Hepatocyte (in vitro differentiated cells): ENCODE measurements around the gene LSM7. TPM values are rescaled to one million over a fixed set of nuclear protein-coding genes. Genes with fewer than 3 reads are reported as not detected.

Experiments used
- DNase-seq: peaks from one replicate; pipeline ENCODE4 v3.0.0-alpha.2; 2016; ENCODE audit warnings: low spot score
- H2AFZ ChIP-seq: fragments of 200-600 bp; sonication (generic); 2 replicates; pipeline ENCODE4 v1.6.0; 2016; ENCODE audit warnings: antibody characterized with exemption, mild to moderate bottlenecking
- H3K27ac ChIP-seq: fragments of 200-600 bp; sonication (generic); 2 replicates; pipeline ENCODE4 v1.5.1; 2016; ENCODE audit warnings: mild to moderate bottlenecking
- H3K27me3 ChIP-seq: fragments of 200-600 bp; sonication (generic); 2 replicates; pipeline ENCODE4 v1.6.1; 2016
- H3K36me3 ChIP-seq: fragments of 200-600 bp; sonication (generic); replicated peaks from 2 replicates; pipeline ENCODE4 v1.5.1; 2016; ENCODE audit warnings: low read depth; ENCODE audit not compliant: insufficient read depth
- H3K4me1 ChIP-seq: fragments of 200-600 bp; sonication (generic); 2 replicates; pipeline ENCODE4 v1.5.1; 2016; ENCODE audit warnings: mild to moderate bottlenecking, moderate library complexity; ENCODE audit not compliant: insufficient read depth
- H3K4me2 ChIP-seq: fragments of 200-600 bp; sonication (generic); 2 replicates; pipeline ENCODE4 v1.6.0; 2016
- H3K4me3 ChIP-seq: fragments of 200-600 bp; sonication (generic); 2 replicates; pipeline ENCODE4 v1.5.1; 2016; ENCODE audit warnings: mild to moderate bottlenecking
- H3K79me2 ChIP-seq: fragments of 200-600 bp; sonication (generic); 2 replicates; pipeline ENCODE4 v1.6.0; 2017; ENCODE audit warnings: mild to moderate bottlenecking
- H3K9me2 ChIP-seq: fragments of 200-600 bp; sonication (generic); replicated peaks from 2 replicates; pipeline ENCODE4 v1.6.0; 2017; ENCODE audit warnings: mild to moderate bottlenecking; ENCODE audit not compliant: insufficient read depth
- H3K9me3 ChIP-seq: fragments of 200-600 bp; sonication (generic); 2 replicates; pipeline ENCODE4 v1.5.1; 2016; ENCODE audit warnings: low read depth, mild to moderate bottlenecking
- H4K20me1 ChIP-seq: fragments of 200-600 bp; sonication (generic); 2 replicates; pipeline ENCODE4 v1.6.0; 2016; ENCODE audit warnings: mild to moderate bottlenecking; ENCODE audit not compliant: insufficient read depth, poor library complexity, severe bottlenecking
- EZH2 ChIP-seq: fragments of 200-600 bp; sonication (generic); IDR thresholded peaks from 2 replicates; pipeline ENCODE4 v1.6.1; 2016; ENCODE audit warnings: antibody characterized with exemption, mild to moderate bottlenecking, borderline replicate concordance
- EZH2phosphoT487 ChIP-seq: fragments of 200-600 bp; sonication (generic); IDR thresholded peaks from one replicate; pipeline ENCODE4 v1.6.1; 2018; ENCODE audit warnings: antibody characterized with exemption, mild to moderate bottlenecking, low read depth, moderate library complexity; ENCODE audit not compliant: unreplicated experiment, severe bottlenecking
- WGBS: methylation state at CpG from one replicate; pipeline ENCODE4 v1.1.6; 2016; ENCODE audit warnings: low lambda C conversion rate; ENCODE audit errors: missing lambda C conversion rate; 5-methylcytosine and 5-hydroxymethylcytosine counted together
- polyA plus RNA-seq: library from polyadenylated mRNA; unstranded; fragments of >200 nt; fragmentation: Nextera tagmentation; extraction: Ambion mirVana; gene quantifications from 2 replicates; pipeline ENCODE4 v1.2.1, GENCODE V29; 2016
- total RNA-seq: library from RNA; depleted of rRNA; stranded (reverse); fragments of >200 nt; gene quantifications from 2 replicates; pipeline ENCODE4 v1.2.3, GENCODE V29; 2014
- TF ChIP-seq, protein P1 (sequence below): fragments of 200-600 bp; sonication (generic); IDR thresholded peaks from 2 replicates; pipeline ENCODE4 v1.5.1; 2016; ENCODE audit warnings: antibody characterized with exemption, mild to moderate bottlenecking; ENCODE audit not compliant: poor library complexity

Gene LSM7
- total and polyA plus RNA-seq, 2 experiments from 2014 or later = 150 to 190 TPM

GRCh38 chr19:2274185-2274711, 54.1 kb downstream of the LSM7 start:
- Histone ChIP-seq H3K4me2 (peak overlapping the region; percentile 99), H3K9me3 (no peaks in the 10 kb centered on the region), H3K27me3 (no peaks in the 10 kb centered on the region), H2AFZ (no peak overlapping the region), H3K79me2 (peaks cover 55% of the 10 kb centered on the region), H3K4me1 (peaks cover 22% of the 10 kb centered on the region), H4K20me1 (peaks cover 56% of the 10 kb centered on the region), H3K4me3 (no peak overlapping the region), H3K36me3 (no peaks in the 10 kb centered on the region), H3K9me2 (no peaks in the 10 kb centered on the region), H3K27ac (peak overlapping the region; percentile 78)
- no peak for DNase-seq
- WGBS = 91% methylated on average over 9 of the region's 9 CpGs
- TF ChIP-seq EZH2phosphoT487 (no peak), EZH2 (no peak)
- TF ChIP-seq, protein P1, sequence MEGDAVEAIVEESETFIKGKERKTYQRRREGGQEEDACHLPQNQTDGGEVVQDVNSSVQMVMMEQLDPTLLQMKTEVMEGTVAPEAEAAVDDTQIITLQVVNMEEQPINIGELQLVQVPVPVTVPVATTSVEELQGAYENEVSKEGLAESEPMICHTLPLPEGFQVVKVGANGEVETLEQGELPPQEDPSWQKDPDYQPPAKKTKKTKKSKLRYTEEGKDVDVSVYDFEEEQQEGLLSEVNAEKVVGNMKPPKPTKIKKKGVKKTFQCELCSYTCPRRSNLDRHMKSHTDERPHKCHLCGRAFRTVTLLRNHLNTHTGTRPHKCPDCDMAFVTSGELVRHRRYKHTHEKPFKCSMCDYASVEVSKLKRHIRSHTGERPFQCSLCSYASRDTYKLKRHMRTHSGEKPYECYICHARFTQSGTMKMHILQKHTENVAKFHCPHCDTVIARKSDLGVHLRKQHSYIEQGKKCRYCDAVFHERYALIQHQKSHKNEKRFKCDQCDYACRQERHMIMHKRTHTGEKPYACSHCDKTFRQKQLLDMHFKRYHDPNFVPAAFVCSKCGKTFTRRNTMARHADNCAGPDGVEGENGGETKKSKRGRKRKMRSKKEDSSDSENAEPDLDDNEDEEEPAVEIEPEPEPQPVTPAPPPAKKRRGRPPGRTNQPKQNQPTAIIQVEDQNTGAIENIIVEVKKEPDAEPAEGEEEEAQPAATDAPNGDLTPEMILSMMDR = no peak

DNA sequence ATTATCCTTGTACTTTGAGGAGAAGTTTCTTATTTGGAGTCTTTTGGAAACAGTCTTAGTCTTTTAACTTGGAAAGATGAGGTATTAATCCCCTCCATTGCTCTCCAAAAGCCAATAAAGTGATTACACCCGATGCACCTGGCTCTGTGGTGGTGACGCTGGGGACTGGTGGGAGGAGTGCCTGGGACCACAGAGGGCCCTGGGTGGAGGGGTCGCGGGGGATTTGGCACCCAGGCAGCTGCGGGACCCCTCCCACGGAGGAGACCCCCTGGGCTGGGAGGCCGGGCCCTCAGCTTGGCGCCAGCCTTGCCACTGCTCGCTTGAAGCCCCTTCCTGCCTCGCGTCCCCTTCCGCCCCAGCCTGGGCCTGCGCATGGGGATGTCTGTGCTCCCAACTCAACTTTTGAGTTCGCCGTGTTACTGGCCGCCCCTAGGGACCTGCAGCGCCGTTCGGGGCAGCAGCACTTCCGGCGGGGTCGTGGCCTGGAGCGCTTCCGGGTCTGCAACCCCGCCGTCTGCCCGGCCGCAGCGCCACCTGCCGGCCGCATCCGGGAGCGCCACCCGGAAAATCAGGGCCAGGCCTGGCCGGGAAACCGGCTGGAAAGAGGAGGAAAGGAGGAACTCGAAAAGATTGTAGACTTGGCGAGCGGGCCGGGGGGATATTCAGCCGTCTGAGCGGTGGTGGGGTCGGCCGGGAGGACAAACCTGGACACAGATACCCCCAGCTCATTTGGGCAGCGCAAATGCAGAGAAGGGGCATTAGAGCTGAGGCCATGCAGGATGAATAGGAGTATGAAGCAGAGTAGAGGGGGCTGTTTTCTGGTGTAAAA, 54.8 kb downstream of the LSM7 start:
- peaks cover 55% of the 10 kb centered on the region for H3K79me2 ChIP-seq
- H3K9me3 ChIP-seq = no peaks in the 10 kb centered on the region
- H4K20me1 ChIP-seq = peaks cover 56% of the 10 kb centered on the region
- no peak overlapping the region for H2AFZ ChIP-seq
- no peaks in the 10 kb centered on the region for H3K27me3 ChIP-seq
- peak overlapping the region; percentile 78 for H3K27ac ChIP-seq
- no peaks in the 10 kb centered on the region for H3K36me3 ChIP-seq
- peaks cover 22% of the 10 kb centered on the region for H3K4me1 ChIP-seq
- H3K4me3 ChIP-seq = no peak overlapping the region
- no peaks in the 10 kb centered on the region for H3K9me2 ChIP-seq
- WGBS = 16% methylated on average over 45 of the region's 45 CpGs
- peak overlapping the region; percentile 99 for H3K4me2 ChIP-seq
- TF ChIP-seq EZH2phosphoT487 (no peak), EZH2 (no peak)
- TF ChIP-seq, protein P1 = peak; percentile 100
- DNase-seq = peak; percentile 85

Other genes starting within 250 kb of the LSM7 start
- 13.5 and 15.7 TPM in 2 replicates for gene MOB3A, start 232.3 kb downstream of the LSM7 start, total RNA-seq
- gene MOB3A, start 232.3 kb downstream of the LSM7 start, polyA plus RNA-seq = 25.1 and 27.7 TPM in 2 replicates
- gene IZUMO4, start 231.7 kb downstream of the LSM7 start, total RNA-seq = 0.44 and 1.4 TPM in 2 replicates
- 2.8 and 4.0 TPM in 2 replicates for gene IZUMO4, start 231.7 kb downstream of the LSM7 start, polyA plus RNA-seq
- 92.2 and 102 TPM in 2 replicates for gene AP3D1, start 177.0 kb downstream of the LSM7 start, total RNA-seq
- 108 and 109 TPM in 2 replicates for gene AP3D1, start 177.0 kb downstream of the LSM7 start, polyA plus RNA-seq
- 6.9 and 9.5 TPM in 2 replicates for gene DOT1L, start 164.7 kb downstream of the LSM7 start, total RNA-seq
- gene DOT1L, start 164.7 kb downstream of the LSM7 start, polyA plus RNA-seq = 9.1 and 10.7 TPM in 2 replicates
- gene PLEKHJ1, start 92.3 kb downstream of the LSM7 start, total RNA-seq = 142 and 165 TPM in 2 replicates
- 190 and 207 TPM in 2 replicates for gene PLEKHJ1, start 92.3 kb downstream of the LSM7 start, polyA plus RNA-seq
- 17.9 and 21.2 TPM in 2 replicates for gene SF3A2, start 91.8 kb downstream of the LSM7 start, total RNA-seq
- gene SF3A2, start 91.8 kb downstream of the LSM7 start, polyA plus RNA-seq = 75.3 and 81.1 TPM in 2 replicates
- gene AMH, start 79.3 kb downstream of the LSM7 start, total RNA-seq = 3.9 and 8.2 TPM in 2 replicates
- gene AMH, start 79.3 kb downstream of the LSM7 start, polyA plus RNA-seq = 20.9 and 22.3 TPM in 2 replicates
- gene JSRP1, start 72.2 kb downstream of the LSM7 start, total RNA-seq = 0.30 TPM in 1 of 2 replicates, not detected in the other
- gene JSRP1, start 72.2 kb downstream of the LSM7 start, polyA plus RNA-seq = 0.91 and 0.93 TPM in 2 replicates
- gene PEAK3, start 46.4 kb downstream of the LSM7 start, total RNA-seq = not detected in 2 replicates
- gene PEAK3, start 46.4 kb downstream of the LSM7 start, polyA plus RNA-seq = 0.15 and 0.57 TPM in 2 replicates
- not detected in 2 replicates for gene LINGO3, start 20.4 kb downstream of the LSM7 start, total RNA-seq
- gene LINGO3, start 20.4 kb downstream of the LSM7 start, polyA plus RNA-seq = not detected in 2 replicates
- 27.4 and 40.9 TPM in 2 replicates for gene SPPL2B, start 98 bp upstream of the LSM7 start, total RNA-seq
- 87.7 and 135 TPM in 2 replicates for gene SPPL2B, start 98 bp upstream of the LSM7 start, polyA plus RNA-seq
- 0.23 TPM in 1 of 2 replicates, not detected in the other for gene TMPRSS9, start 31.7 kb upstream of the LSM7 start, total RNA-seq
- not detected in 2 replicates for gene TMPRSS9, start 31.7 kb upstream of the LSM7 start, polyA plus RNA-seq
- 38.3 and 47.4 TPM in 2 replicates for gene TIMM13, start 99.0 kb upstream of the LSM7 start, total RNA-seq
- 188 and 213 TPM in 2 replicates for gene TIMM13, start 99.0 kb upstream of the LSM7 start, polyA plus RNA-seq
- gene LMNB2, start 128.4 kb upstream of the LSM7 start, total RNA-seq = 44.7 and 48.4 TPM in 2 replicates
- 28.9 and 42.0 TPM in 2 replicates for gene LMNB2, start 128.4 kb upstream of the LSM7 start, polyA plus RNA-seq
- 126 and 129 TPM in 2 replicates for gene GADD45B, start 147.5 kb upstream of the LSM7 start, total RNA-seq
- 229 and 299 TPM in 2 replicates for gene GADD45B, start 147.5 kb upstream of the LSM7 start, polyA plus RNA-seq